Measurements from ENCODE around the gene NRXN3. TPM values are rescaled to one million over a fixed set of nuclear protein-coding genes. Genes with fewer than 3 reads are reported as not detected.

The NRXN3 gene
- total and polyA plus RNA-seq, 4 donors: 0.07 to 1.2 (median 0.23) TPM

GRCh38 chr14:78985668-78986381 is 815.7 kb downstream of the NRXN3 start:
- peaks cover 0 to 6% (median 1%) of the 10 kb centered on the region in 4 donors for H3K27me3 ChIP-seq (ENCODE audit: control insufficient read depth in 4 of 4, insufficient read depth in 4 of 4, low read length in 3 of 4)
- no peaks in the 10 kb centered on the region for H3K4me1 ChIP-seq (ENCODE audit: control insufficient read depth in 4 of 4, insufficient read depth in 4 of 4, low read length in 3 of 4)
- WGBS: 52% methylated on average over 5 of the region's 5 CpGs
- H3K36me3 ChIP-seq (ENCODE audit: control insufficient read depth in 4 of 4, insufficient read depth in 3 of 4, low read depth in 1 of 4, low read length in 3 of 4): no peaks in the 10 kb centered on the region
- H3K27ac ChIP-seq (ENCODE audit: low read depth in 1 of 2, low read length in 2 of 2): no peak overlapping the region
- H3K9ac ChIP-seq (ENCODE audit: low read depth in 1 of 2, low read length in 2 of 2): no peak overlapping the region
- no peaks in the 10 kb centered on the region for H3K9me3 ChIP-seq (ENCODE audit: control insufficient read depth in 4 of 4, low read length in 3 of 4)
- no peak for TF ChIP-seq NR2F2 (IDR thresholded peaks at IDR 0.05)
- TF ChIP-seq FOXA1 (IDR thresholded peaks at IDR 0.05): no peak
- TF ChIP-seq CTCF (IDR thresholded peaks at IDR 0.05; ENCODE audit: low read depth, low read length, missing input control): no peak
- TF ChIP-seq TAF1 (conservative IDR thresholded peaks at IDR 0.05): no peak
- no peak for TF ChIP-seq SP1 (IDR thresholded peaks at IDR 0.05)
- no peak for TF ChIP-seq HNF4A (conservative IDR thresholded peaks at IDR 0.05)
- TF ChIP-seq YY1 (IDR thresholded peaks at IDR 0.05): no peak
- no peak for TF ChIP-seq ZBTB33 (IDR thresholded peaks at IDR 0.05)
- no peak for TF ChIP-seq RXRA (IDR thresholded peaks at IDR 0.05)
- TF ChIP-seq GABPA (IDR thresholded peaks at IDR 0.05 in 1 of 2, conservative IDR thresholded peaks at IDR 0.05 in 1 of 2): no peak
- TF ChIP-seq REST (IDR thresholded peaks at IDR 0.05): no peak
- TF ChIP-seq ATF3 (IDR thresholded peaks at IDR 0.05): no peak
- no peak for TF ChIP-seq EGR1 (IDR thresholded peaks at IDR 0.05; ENCODE audit: low read depth in 2 of 2)
- TF ChIP-seq JUND (IDR thresholded peaks at IDR 0.05): no peak
- no peak for TF ChIP-seq HNF4G (IDR thresholded peaks at IDR 0.05)
- TF ChIP-seq FOXA2 (IDR thresholded peaks at IDR 0.05): no peak
- TF ChIP-seq MAX (IDR thresholded peaks at IDR 0.05): no peak
- TF ChIP-seq RAD21 (IDR thresholded peaks at IDR 0.05): no peak
- no peak for DNase-seq (ENCODE audit: low spot score)
- H3K4me3 ChIP-seq (ENCODE audit: low read depth in 1 of 3, low read length in 3 of 3): no peak overlapping the region
